Hepatocyte (in vitro differentiated cells): ENCODE measurements around the gene SIGLEC7.

Source experiments
- CTCF ChIP-seq: fragments of 200-600 bp; sonication (generic); IDR thresholded peaks from 2 replicates; pipeline ENCODE4 v1.5.1; 2016; ENCODE audit warnings: antibody characterized with exemption, mild to moderate bottlenecking; ENCODE audit not compliant: poor library complexity
- EZH2 ChIP-seq: fragments of 200-600 bp; sonication (generic); IDR thresholded peaks from 2 replicates; pipeline ENCODE4 v1.6.1; 2016; ENCODE audit warnings: antibody characterized with exemption, mild to moderate bottlenecking, borderline replicate concordance
- EZH2phosphoT487 ChIP-seq: fragments of 200-600 bp; sonication (generic); IDR thresholded peaks from one replicate; pipeline ENCODE4 v1.6.1; 2018; ENCODE audit warnings: antibody characterized with exemption, mild to moderate bottlenecking, low read depth, moderate library complexity; ENCODE audit not compliant: unreplicated experiment, severe bottlenecking

DNA sequence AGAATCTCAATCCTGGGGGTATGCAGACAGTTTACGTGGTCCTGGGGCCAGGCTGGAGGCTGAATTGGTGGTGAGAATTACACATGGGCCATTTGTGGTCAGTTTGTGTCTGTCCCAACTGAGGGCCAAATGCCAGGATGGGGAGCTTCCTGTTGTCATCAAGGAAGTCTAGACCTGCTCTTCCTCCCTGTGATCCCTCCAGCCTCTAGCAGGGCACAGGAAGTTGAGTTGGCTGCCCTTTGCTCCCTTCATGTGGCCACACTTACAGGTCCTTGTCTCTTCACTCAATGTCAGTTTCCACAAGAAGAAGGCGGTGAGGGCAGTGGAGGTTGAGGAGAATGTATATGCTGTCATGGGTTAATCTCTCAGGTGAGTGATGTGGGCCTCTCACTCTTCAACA lies 30.1 kb downstream of the SIGLEC7 start:
- TF ChIP-seq CTCF (no peak), EZH2 (no peak), EZH2phosphoT487 (no peak)
